NCI-H524 treated with DMSO at 0.1 percent for 48 hours (cell line): ENCODE measurements around the gene KDM4B.
"Not testable (repeated sequence)": the region's sequence is repeated elsewhere in the genome, so short reads cannot be mapped to it uniquely, and the experiment has no call there.

Experiments used
- DNase-seq: peaks from one replicate; lab custom pipeline; 2025; lab: John Stamatoyannopoulos, UW

The KDM4B gene

DNA sequence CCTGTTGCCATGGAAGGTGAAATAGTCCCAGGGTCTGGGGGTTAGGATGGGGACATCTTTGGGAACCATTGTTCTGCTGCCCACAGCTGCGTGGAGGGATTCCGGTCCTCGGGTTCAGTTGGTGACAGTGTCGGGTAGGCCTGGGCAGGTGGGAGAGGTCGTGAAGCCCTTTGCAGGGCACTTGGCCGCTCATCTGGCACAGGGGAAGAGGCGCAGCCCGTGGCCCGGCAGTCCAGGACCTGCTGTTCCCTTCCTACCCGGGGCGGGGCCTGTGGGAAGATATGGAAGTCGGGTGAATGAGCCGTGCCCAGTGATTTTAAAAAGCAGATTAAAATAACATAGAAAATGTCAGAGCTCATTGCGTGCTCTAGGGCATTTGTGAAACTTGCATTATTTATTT, 44.8 kb downstream of the KDM4B start:
- DNase-seq = no peak

DNA sequence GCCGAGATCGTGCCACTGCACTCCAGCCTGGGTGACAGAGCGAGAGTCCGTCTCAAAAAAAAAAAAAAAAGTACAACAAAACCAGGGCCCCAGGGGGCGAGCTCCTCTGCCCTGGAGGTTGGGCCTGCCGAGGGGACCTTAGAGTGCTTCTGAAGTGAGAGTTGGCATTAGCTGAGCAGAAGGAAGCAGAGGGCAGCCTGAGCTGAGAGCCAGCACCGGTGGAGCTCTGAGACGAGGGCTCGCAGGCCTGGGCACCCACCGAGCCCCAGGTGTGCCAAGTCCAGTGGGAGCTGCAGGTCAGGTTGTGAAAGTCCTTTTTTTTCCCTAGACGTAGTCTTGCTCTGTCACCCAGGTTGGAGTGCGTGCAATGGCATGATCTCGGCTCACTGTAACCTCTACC, 46.0 kb downstream of the KDM4B start:
- DNase-seq = no peak

DNA sequence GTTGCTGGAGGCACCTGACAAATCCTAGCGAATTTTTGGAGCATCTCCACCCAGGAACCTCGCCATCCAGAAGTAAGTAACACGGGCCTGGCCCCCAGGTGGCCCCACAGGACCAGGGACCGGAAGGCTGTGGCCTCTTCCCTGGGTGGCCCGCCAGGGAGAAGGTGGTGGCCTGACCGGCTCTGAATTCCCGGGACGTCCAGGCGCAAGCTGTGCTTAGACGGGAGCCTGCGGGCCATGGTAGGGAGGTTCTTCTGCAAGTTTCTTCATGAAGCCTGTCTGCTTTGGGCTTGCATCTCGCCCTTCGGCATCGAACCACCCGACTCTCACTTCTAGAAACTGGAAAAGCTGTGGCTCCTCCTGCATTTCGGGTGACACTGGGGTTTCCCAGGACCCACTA, 47.4 kb downstream of the KDM4B start:
- no peak for DNase-seq

DNA sequence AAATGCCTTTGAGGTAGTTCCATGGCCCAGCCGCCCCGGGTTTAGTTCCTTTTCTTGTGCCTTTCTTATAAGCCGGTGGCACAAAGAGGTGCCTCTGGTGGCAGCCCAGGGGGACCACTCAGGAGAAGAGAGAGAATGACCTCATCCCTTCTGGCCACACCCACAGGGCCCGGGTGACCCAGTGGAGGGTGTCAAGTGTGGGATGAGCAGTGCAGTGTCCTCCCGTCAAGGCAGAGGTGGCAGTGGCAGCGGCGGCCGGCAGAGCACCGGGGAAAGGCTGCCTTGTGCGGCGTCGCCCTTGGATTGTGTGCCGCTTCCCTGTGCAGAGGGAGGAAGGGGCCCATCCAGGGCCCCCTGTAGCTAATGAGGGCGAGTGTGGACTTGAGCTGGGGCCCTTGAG, 47.9 kb downstream of the KDM4B start:
- DNase-seq = no peak

GRCh38 chr19:5017235-5017634, 48.3 kb downstream of the KDM4B start:
- no peak for DNase-seq

- DNase-seq = no peak
These were observed 49.5 kb downstream of the KDM4B start for GRCh38 chr19:5018224-5019015.

- no peak for DNase-seq
These were observed 51.5 kb downstream of the KDM4B start for GRCh38 chr19:5020368-5020767.

- DNase-seq = no peak
These were observed 52.1 kb downstream of the KDM4B start for GRCh38 chr19:5021046-5021445.

- DNase-seq = no peak
These were observed 53.4 kb downstream of the KDM4B start for GRCh38 chr19:5022066-5022860.

DNA sequence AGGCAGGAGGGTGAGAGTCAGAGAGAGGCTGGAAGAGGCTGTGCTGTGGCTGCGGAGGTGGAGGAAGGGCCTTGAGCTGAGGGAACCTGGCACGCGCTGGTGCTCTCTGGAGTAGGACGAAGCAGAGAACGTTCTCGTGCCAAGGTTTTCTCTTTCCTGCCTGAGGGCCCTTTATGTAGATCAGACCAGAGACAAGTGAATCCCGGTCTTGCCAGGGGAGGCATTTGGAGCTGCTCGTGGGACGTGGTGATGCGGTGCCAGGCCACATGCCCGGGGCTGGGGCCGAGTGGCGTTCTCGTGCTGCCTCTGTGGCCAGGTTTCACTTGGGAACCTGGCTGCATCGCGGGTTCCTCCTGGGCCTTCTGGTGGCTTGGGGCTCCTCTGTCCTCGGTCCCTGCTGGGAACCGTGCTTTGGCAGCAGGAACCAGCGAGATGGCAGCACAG, 54.2 kb downstream of the KDM4B start:
- DNase-seq = no peak

DNA sequence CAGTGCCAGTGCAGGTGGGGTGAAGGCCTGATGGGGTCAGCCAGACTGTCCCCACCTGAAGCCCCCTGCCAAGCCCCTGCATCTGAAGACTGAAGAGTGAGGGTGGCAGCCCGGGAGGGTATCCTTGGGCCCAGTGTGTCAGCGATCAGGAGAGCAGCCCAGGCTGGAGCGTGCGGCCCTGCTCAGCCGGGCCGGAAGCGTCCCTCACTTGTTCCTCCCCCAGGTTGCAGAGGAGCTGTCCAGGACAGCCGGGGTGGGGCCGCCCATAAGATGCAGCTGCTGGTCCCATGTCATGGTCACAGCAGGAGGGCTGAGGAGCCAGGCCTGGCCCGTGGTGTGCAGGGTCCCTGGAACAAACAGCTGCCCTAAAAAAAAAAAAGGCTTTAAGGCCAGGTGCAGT, 55.4 kb downstream of the KDM4B start:
- no peak for DNase-seq

GRCh38 chr19:5025027-5025426, 56.1 kb downstream of the KDM4B start:
- DNase-seq = no peak

- no peak for DNase-seq
These were observed 57.9 kb downstream of the KDM4B start for GRCh38 chr19:5026706-5027273.

GRCh38 chr19:5028229-5028886, 59.4 kb downstream of the KDM4B start:
- no peak for DNase-seq

GRCh38 chr19:5029596-5029995, 60.7 kb downstream of the KDM4B start:
- not testable (repeated sequence) for DNase-seq

GRCh38 chr19:5030136-5030820, 61.4 kb downstream of the KDM4B start:
- no peak for DNase-seq

GRCh38 chr19:5030822-5031221, 61.9 kb downstream of the KDM4B start:
- no peak for DNase-seq

DNA sequence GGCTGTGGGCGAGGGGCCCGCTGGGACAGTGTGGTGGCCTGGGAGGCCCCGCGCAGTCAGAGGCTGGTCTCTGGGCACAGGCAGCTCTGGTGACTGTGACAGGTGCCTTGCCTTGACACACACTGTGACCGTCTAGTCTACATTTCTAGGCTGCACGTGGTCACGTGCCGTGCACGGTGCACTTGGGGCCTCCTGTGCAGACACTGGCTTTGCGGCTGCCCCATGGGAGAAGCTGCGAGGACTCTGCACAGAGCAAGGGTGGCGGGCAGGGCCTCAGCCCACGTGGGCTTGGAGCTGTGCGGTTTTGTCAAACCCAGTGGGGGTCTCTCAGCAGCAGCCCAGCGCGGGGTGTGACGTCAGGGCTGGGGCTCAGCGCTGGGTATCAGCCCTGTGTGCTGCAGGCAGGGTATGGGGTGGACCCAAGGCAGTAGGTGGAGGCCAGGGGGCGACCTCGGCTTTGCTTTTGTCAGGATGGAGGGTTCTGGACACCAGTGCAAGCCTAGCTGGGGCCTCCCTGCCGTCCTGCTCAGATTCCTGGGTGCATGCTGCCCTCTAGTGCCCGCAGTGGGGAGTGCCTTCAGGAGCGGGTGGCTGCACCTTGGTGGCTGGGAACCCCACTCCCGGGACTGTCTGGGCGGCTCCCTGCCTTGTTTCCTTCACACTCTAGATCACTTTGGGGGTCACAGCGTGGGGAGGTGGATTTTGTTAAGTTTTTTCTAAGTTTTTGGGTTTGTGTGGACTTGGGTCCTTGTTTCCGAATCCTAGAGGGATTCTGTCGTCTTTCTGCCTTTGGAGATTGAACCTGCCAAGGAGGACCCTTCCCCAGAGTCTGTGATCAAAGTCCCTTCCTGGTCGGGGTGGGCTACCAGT, 62.6 kb downstream of the KDM4B start:
- no peak for DNase-seq

GRCh38 chr19:5032101-5032967, 63.4 kb downstream of the KDM4B start:
- no peak for DNase-seq
